NCI-H1417 (cell line): ENCODE data around the gene TRNT1.

Experiments
- DNase-seq, 3 experiments: peaks; one replicate each; lab custom pipeline; 2025; lab: John Stamatoyannopoulos, UW

TRNT1 gene

GRCh38 chr3:3178498-3179328 is 52.0 kb downstream of the TRNT1 start:
- no peak for DNase-seq

- DNase-seq = peak; percentile 76 to 87 (median 78)
Measured at GRCh38 chr3:3179407-3180094, 52.8 kb downstream of the TRNT1 start, which contains the start of gene CRBN. Gene CRBN, minus strand, starts transcription at chr3:3179691. Its CDS starts 4 bp downstream, at chr3:3179687.

GRCh38 chr3:3180456-3180855 is 53.7 kb downstream of the TRNT1 start:
- no peak for DNase-seq

- DNase-seq = no peak
Measured at GRCh38 chr3:3184876-3185275, 58.1 kb downstream of the TRNT1 start.

GRCh38 chr3:3189102-3189727 is 62.5 kb downstream of the TRNT1 start:
- DNase-seq = no peak

- DNase-seq = no peak
Measured at GRCh38 chr3:3189961-3190360, 63.2 kb downstream of the TRNT1 start.

GRCh38 chr3:3191675-3192285 is 65.0 kb downstream of the TRNT1 start:
- DNase-seq = no peak

GRCh38 chr3:3192286-3192675 is 65.5 kb downstream of the TRNT1 start:
- DNase-seq = no peak

- no peak for DNase-seq
Measured at GRCh38 chr3:3194861-3195260, 68.1 kb downstream of the TRNT1 start.

GRCh38 chr3:3196148-3196861 is 69.6 kb downstream of the TRNT1 start:
- peak; percentile 3 to 53 (median 6) for DNase-seq
